Islet of Langerhans (tissue), 1 donor: ENCODE results near the gene C11orf54.
A peak's percentile ranks its signal among the peaks of the same experiment; 100 is the strongest.
"Not testable (repeated sequence)": the region's sequence is repeated elsewhere in the genome, so short reads cannot be mapped to it uniquely, and the experiment has no call there.

ENCODE experiments used
- FAIRE-seq: peaks from one replicate; lab custom pipeline; 2011; peaks lifted over from hg19 to GRCh38; lab: Jason Lieb, UNC

C11orf54 gene

GRCh38 chr11:93767018-93767417 is 25.5 kb downstream of the C11orf54 start:
- FAIRE-seq, result no peak

- FAIRE-seq, result no peak
Measured at GRCh38 chr11:93770160-93770559, 28.7 kb downstream of the C11orf54 start.

- FAIRE-seq, result no peak
Measured at GRCh38 chr11:93772123-93772522, 30.7 kb downstream of the C11orf54 start.

GRCh38 chr11:93773045-93773477 is 31.6 kb downstream of the C11orf54 start:
- FAIRE-seq, result no peak

- FAIRE-seq, result no peak
Measured at GRCh38 chr11:93773601-93774200, 32.2 kb downstream of the C11orf54 start.

GRCh38 chr11:93774560-93774959 is 33.1 kb downstream of the C11orf54 start:
- FAIRE-seq, result not testable (repeated sequence)

GRCh38 chr11:93775289-93775688 is 33.8 kb downstream of the C11orf54 start:
- no peak for FAIRE-seq

GRCh38 chr11:93783362-93783761 is 41.9 kb downstream of the C11orf54 start:
- no peak for FAIRE-seq

GRCh38 chr11:93783765-93784144 is 42.3 kb downstream of the C11orf54 start:
- no peak for FAIRE-seq

GRCh38 chr11:93784145-93784934 is 42.9 kb downstream of the C11orf54 start, which contains the start of gene MED17:
MED17 (plus strand) TSS chr11:93784282; CDS start chr11:93784514, 232 bp downstream.
- peak; percentile 21 for FAIRE-seq

- no peak for FAIRE-seq
Measured at GRCh38 chr11:93784935-93785360, 43.5 kb downstream of the C11orf54 start.

GRCh38 chr11:93791493-93791892 is 50.0 kb downstream of the C11orf54 start:
- no peak for FAIRE-seq

- no peak for FAIRE-seq
Measured at GRCh38 chr11:93796441-93797231, 55.2 kb downstream of the C11orf54 start.

GRCh38 chr11:93801366-93801765 is 59.9 kb downstream of the C11orf54 start:
- FAIRE-seq, result no peak

- no peak for FAIRE-seq
Measured at GRCh38 chr11:93804879-93805278, 63.4 kb downstream of the C11orf54 start.

- FAIRE-seq, result no peak
Measured at GRCh38 chr11:93807980-93808379, 66.5 kb downstream of the C11orf54 start.

GRCh38 chr11:93813974-93814373 is 72.5 kb downstream of the C11orf54 start:
- no peak for FAIRE-seq
